Uterus (tissue), 4 donors: ENCODE data around the gene COL5A2. TPM values are rescaled to one million over a fixed set of nuclear protein-coding genes. Genes with fewer than 3 reads are reported as not detected.
A peak's percentile ranks its signal among the peaks of the same experiment; 100 is the strongest.

Experiments used
- DNase-seq, 2 donors: peaks; one replicate each; pipeline ENCODE4 v3.0.0-alpha.2; 2019 to 2020
- H3K27ac ChIP-seq, 2 donors: fragments of 200-600 bp; sonication (generic); 1 replicate in 1 of 2; 2 replicates in 1 of 2; pipeline ENCODE4 v1.5.1; 2016 to 2018
- H3K27me3 ChIP-seq, 2 donors: fragments of 200-600 bp; sonication (generic); one replicate each; pipeline ENCODE4 v1.5.1; 2018 to 2019; ENCODE audit warnings: control low read depth in 1 of 2
- H3K36me3 ChIP-seq, 2 donors: fragments of 200-600 bp; sonication (generic); one replicate each; pipeline ENCODE4 v1.5.1; 2019; ENCODE audit warnings: control low read depth in 1 of 2
- H3K4me1 ChIP-seq, 2 donors: fragments of 200-600 bp; sonication (generic); one replicate each; pipeline ENCODE4 v1.5.1; 2018 to 2019; ENCODE audit warnings: control low read depth in 1 of 2
- H3K4me3 ChIP-seq, 2 donors: fragments of 200-600 bp; sonication (generic); 1 replicate in 1 of 2; 2 replicates in 1 of 2; pipeline ENCODE4 v1.5.1; 2018 to 2019; ENCODE audit warnings: mild to moderate bottlenecking in 1 of 2
- H3K9me3 ChIP-seq, 2 donors: fragments of 200-600 bp; sonication (generic); one replicate each; pipeline ENCODE4 v1.5.1; 2019; ENCODE audit warnings: control low read depth in 1 of 2
- POLR2A ChIP-seq, 2 donors: fragments of 450-650 bp; IDR thresholded peaks; one replicate each; pipeline ENCODE4 v1.6.1; 2016; ENCODE audit warnings: antibody characterized with exemption in 2 of 2, mild to moderate bottlenecking in 1 of 2, moderate library complexity in 1 of 2
- intact Hi-C: fragments of 100-400 bp; cut with DNase I; formaldehyde crosslinking; loops from one replicate; pipeline ENCODE4 v1.15.1; 2023; ENCODE audit warnings: low total_unique reads
- total RNA-seq, 4 donors: library from RNA; depleted of rRNA in 3 of 4; stranded (reverse); fragments of >200 nt in 3 of 4; gene quantifications; one replicate each; pipeline versions ENCODE4 v1.1.0 to v1.2.4, GENCODE V29; 2014 to 2023
- TF ChIP-seq, protein P1 (sequence below), 4 experiments: fragments of 200-600 bp in 2 of 4; fragments of 450-650 bp in 2 of 4; sonication (generic) in 2 of 4; IDR thresholded peaks; one replicate each; pipeline ENCODE4 v1.5.1; 2016 to 2019; ENCODE audit warnings: antibody characterized with exemption in 4 of 4, mild to moderate bottlenecking in 2 of 4, moderate library complexity in 1 of 4
- donor health status: DM: yes; HTN: yes; CAD: no.

Gene COL5A2
- total RNA-seq, 4 donors from 2014 or later: 15.0 to 908 (median 33.3) TPM

DNA sequence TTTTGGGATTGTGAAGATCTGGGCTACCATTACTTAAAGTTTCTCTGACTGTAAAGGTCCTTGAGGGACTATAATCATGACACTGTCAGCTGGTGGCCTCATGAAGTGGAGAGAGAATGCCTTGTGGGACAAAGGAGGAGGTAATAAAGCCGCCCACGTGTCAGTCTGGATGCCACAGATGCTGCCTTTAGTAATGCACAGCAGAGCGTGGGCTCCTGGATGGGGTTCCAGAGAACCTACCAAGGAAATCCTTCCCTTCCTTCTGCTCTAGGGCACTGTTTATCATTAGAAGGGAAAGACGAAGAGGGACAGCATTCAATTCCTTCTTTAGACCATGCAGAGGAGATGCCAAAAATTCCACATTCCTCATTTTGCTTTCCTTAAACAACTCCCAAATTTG lies 63.5 kb downstream of the COL5A2 start:
- TF ChIP-seq, protein P1, sequence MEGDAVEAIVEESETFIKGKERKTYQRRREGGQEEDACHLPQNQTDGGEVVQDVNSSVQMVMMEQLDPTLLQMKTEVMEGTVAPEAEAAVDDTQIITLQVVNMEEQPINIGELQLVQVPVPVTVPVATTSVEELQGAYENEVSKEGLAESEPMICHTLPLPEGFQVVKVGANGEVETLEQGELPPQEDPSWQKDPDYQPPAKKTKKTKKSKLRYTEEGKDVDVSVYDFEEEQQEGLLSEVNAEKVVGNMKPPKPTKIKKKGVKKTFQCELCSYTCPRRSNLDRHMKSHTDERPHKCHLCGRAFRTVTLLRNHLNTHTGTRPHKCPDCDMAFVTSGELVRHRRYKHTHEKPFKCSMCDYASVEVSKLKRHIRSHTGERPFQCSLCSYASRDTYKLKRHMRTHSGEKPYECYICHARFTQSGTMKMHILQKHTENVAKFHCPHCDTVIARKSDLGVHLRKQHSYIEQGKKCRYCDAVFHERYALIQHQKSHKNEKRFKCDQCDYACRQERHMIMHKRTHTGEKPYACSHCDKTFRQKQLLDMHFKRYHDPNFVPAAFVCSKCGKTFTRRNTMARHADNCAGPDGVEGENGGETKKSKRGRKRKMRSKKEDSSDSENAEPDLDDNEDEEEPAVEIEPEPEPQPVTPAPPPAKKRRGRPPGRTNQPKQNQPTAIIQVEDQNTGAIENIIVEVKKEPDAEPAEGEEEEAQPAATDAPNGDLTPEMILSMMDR (IDR thresholded peaks at IDR 0.05): no peak
- TF ChIP-seq POLR2A (IDR thresholded peaks at IDR 0.05): no peak
- Histone ChIP-seq H3K36me3 (no peaks in the 10 kb centered on the region), H3K27ac (peak overlapping the region; percentile 12 to 20), H3K27me3 (no peaks in the 10 kb centered on the region), H3K4me3 (no peak overlapping the region), H3K9me3 (no peaks in the 10 kb centered on the region), H3K4me1 (no peaks in the 10 kb centered on the region)
- no peak for DNase-seq
- intact Hi-C loops: no loop called here

DNA sequence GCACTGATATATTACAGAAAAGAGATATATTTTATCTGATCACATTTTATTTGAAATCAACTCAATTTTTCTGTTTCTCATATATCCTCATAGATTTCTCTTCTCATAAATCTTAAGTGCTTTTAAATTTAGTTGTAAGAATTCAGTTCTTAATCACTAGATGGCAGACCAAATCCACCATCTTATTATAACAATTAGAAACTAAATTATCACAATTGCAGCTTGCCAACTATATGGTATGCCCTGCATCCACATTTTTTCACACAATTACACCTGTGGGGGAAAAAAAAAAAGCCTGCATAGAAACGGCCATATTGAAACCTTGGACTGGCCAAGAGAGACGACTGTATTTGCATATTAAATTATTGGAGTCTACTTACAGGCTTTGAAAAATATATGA lies 64.4 kb downstream of the COL5A2 start:
- TF ChIP-seq, protein P1 (IDR thresholded peaks at IDR 0.05): peak in 3 of 4 experiments; percentile 15 to 30 (median 20)
- TF ChIP-seq POLR2A (IDR thresholded peaks at IDR 0.05): no peak
- H3K4me1 ChIP-seq: no peaks in the 10 kb centered on the region
- DNase-seq: no peak
- intact Hi-C loops: no loop called here
- no peak overlapping the region for H3K4me3 ChIP-seq
- H3K27me3 ChIP-seq: no peaks in the 10 kb centered on the region
- H3K27ac ChIP-seq: peak overlapping the region in 1 of 2 donors; percentile 10
- H3K9me3 ChIP-seq: no peaks in the 10 kb centered on the region
- no peaks in the 10 kb centered on the region for H3K36me3 ChIP-seq

DNA sequence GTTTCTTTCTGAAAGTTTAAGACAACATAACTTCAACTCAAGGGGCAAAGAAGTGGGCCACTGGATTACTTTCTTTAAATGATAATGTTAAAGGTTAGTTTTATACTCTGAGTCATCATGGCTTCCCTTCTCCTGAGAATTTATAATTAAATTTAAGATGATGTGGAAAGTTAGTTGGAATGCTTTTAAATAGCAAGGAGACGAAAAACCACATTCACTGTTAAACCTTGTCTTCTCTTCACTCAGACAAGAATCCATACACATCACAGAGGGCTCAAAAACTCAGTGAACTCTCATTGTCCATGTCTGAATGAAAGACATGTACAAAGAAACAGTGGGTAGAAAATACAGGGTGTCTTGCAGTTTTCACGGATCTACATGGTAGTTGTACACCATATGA lies 65.6 kb downstream of the COL5A2 start:
- H3K36me3 ChIP-seq: no peaks in the 10 kb centered on the region
- TF ChIP-seq, protein P1 (IDR thresholded peaks at IDR 0.05): no peak
- TF ChIP-seq POLR2A (IDR thresholded peaks at IDR 0.05): no peak
- no peak overlapping the region for H3K4me3 ChIP-seq
- H3K27ac ChIP-seq: peak overlapping the region in 1 of 2 donors; percentile 16
- no peak for DNase-seq
- intact Hi-C loops: no loop called here
- H3K9me3 ChIP-seq: no peaks in the 10 kb centered on the region
- no peaks in the 10 kb centered on the region for H3K4me1 ChIP-seq
- H3K27me3 ChIP-seq: no peaks in the 10 kb centered on the region

DNA sequence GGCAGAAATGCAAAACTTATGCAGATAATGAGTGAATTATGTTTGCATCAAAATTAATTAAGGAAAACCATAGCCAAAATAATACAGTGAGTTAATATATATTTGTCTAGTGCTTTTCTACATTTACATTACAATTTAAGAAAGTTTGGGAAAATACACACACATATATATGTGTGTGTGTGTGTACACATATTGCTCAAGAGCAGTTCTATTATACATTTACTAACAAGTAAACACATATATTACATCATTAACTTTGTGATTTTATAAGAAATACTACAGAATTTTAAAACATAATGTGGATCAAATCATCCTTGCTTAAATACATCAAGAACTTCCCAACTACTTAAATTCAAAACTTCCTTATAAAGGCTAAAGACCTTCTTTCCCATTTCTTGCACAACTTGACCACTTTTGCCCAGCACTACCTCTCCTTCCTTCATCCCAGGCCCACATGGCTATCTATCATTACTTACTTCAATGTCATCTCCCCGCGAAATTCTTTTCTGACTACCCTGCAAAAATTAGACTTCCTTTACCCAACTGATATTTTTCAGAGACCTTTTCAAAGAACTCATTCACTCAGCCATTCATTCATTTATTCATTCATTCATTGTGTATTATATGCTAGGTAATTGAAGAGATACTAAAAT lies 68.4 kb downstream of the COL5A2 start:
- H3K9me3 ChIP-seq: no peaks in the 10 kb centered on the region
- H3K4me1 ChIP-seq: no peaks in the 10 kb centered on the region
- H3K36me3 ChIP-seq: no peaks in the 10 kb centered on the region
- intact Hi-C loops: no loop called here
- DNase-seq: no peak
- no peak for TF ChIP-seq POLR2A (IDR thresholded peaks at IDR 0.05)
- TF ChIP-seq, protein P1 (IDR thresholded peaks at IDR 0.05): no peak
- H3K27me3 ChIP-seq: no peaks in the 10 kb centered on the region
- H3K27ac ChIP-seq: no peak overlapping the region
- no peak overlapping the region for H3K4me3 ChIP-seq

DNA sequence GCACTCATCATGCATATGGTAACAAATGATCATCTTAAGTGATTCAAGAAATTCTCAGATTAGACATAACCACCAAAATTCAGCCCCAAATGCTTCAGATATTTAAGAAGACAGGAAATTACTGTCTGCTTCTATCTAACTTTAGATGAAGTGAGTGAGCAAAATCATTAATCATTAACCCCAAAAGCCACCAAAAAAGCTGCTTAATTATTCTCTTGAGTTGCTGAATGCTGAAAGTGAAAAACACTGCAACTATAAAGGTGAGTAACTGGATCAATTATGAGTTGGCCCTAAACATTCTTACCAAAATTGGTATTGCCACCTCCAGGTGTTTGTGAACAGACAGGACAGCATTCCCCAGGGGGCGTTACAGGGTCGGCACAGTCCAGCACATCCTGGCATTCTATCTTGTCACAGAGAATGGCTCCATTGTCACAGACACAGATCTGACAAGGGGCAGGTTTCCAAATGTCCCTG lies 69.6 kb downstream of the COL5A2 start:
- no peak for DNase-seq
- H3K4me1 ChIP-seq: no peaks in the 10 kb centered on the region
- no peak overlapping the region for H3K4me3 ChIP-seq
- H3K36me3 ChIP-seq: no peaks in the 10 kb centered on the region
- intact Hi-C loops: no loop called here
- H3K27ac ChIP-seq: no peak overlapping the region
- H3K9me3 ChIP-seq: no peaks in the 10 kb centered on the region
- H3K27me3 ChIP-seq: no peaks in the 10 kb centered on the region
- TF ChIP-seq POLR2A (IDR thresholded peaks at IDR 0.05): no peak
- TF ChIP-seq, protein P1 (IDR thresholded peaks at IDR 0.05): no peak
